Activated CD4-positive, CD25-positive, alpha-beta regulatory T cell treated with anti-CD3 and anti-CD28 coated beads, Interleukin-2, amount 50 U/mL, for 72 hours (primary cell): ENCODE data around the gene IQSEC1.

ENCODE experiments used
- DNase-seq: peaks from one replicate; pipeline ENCODE4 v3.0.0; 2021

The IQSEC1 gene

DNA sequence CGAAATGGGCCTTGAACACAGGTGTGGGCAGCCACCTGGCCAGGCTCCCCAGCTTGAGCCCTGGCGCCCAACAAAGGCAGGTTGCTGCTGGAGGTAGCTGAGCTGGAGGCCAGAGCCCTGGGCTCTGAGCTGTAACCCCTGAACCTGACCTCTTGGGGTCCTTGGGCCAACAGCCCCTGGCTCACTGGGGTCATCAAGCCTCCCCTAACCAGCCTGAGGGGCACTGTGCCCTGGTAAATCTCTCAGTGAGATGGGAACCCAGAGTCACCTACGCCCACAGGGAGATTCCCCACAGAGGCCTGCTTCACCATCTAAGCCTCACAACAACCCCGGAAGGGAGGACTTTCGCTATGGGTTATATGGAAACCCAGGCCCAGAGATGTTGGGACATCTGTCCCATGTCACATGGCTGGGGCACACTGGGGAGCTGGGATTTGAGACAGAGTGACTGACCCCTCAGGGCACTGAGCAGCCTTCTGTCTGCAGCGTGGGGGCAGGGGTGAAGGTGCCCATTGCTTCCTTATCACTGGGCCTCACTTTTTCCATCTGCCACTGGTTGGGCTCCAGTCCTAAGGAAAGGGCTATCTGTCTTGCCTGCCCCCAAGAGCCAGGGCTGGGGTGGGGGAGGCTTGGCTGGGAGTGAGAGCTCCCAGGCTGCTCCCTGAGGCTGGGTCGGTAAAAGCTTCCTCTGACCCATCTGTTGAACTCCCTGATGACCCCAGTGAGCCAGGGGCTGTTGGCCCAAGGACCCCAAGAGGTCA lies 59.1 kb downstream of the IQSEC1 start:
- no peak for DNase-seq

DNA sequence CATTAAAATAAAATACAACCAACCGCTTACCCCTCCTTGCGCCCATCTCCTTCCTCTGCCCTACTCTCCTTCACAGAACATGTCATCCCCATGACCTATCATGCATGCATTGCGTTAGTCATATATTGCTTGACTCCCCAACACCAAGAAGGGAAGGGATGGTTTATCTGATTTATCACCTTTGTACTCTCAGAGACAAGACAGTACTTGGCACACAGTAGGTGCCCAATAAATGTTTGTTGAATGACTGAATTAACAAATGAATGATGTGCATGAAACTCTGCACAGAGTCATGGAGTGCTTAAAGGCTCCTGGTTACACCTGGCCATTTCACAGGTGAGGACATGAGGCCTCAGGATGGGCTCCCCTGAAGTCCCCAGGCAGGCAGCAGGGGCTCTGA lies 59.7 kb downstream of the IQSEC1 start:
- DNase-seq = no peak

DNA sequence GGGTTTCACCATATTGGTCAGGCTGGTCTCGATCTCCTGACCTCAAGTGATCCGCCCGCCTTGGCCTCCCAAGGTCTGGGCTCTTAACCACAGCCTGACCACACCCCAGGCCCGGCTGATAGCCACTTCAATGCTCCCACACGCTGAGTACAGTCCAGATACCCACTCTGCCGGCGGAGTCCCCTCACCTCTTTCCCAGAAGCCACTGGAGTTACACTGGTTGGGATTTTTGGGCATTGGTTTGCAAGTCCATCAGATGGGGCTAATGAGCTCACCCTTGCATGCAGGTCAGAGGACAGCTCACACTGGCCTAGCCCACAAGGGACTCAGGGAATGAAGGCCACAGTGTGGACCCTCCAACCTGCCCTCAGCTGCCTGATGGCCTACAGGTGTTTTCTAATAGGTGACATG lies 60.1 kb downstream of the IQSEC1 start:
- no peak for DNase-seq

DNA sequence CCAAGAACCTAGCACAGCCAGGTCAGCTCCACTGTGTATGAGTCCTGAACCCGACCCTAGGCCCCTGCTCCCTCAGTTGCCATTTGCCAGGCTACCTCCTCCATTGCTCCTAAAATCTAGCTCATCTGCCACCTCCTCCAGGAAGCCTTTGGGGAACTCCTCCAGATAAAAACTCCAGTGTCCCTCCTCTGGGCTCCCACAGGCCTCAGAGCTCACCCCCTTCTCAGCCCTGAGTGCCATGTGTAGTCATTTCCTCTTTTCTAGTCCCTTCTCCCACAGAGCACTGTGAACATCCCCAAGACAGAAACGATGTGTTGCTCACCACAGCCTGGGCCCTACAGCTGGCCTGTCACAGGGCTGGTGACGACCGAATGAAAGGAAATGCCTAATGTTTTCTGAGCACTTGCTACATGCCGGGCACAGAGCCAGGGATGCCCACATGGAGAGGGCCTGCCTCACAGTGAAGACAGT lies 61.0 kb downstream of the IQSEC1 start:
- DNase-seq = peak; percentile 44

DNA sequence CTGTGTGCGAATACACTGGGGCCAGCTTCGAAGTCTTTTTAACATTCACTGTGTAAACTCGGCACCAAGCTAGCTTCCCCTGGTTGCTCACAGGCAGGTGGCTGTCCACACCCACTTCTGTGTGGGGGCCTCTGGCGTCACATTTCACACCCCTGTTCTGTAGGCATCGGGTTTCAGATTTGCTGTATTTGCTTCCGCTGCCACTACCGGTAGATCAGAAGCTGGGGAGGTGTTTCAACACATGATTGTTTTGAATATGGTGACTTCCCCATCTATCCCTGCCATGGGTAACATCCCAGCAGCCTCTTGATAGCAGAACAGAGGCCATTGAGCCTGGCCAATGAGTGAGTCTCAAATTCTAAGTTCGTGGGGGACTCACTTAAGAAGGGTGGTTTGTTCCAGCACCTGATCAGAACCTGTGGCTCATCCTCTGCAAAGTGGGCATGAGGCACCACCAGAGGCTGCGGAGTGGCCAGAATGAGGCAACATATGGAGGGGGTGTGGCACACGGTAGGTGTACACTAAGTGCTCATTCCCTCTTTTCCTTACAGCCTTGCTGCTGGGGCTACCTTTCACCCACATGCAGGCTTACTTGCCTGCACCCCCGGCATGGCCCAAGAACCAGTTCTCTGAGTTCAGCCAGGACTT lies 61.5 kb downstream of the IQSEC1 start:
- peak; percentile 75 for DNase-seq

DNA sequence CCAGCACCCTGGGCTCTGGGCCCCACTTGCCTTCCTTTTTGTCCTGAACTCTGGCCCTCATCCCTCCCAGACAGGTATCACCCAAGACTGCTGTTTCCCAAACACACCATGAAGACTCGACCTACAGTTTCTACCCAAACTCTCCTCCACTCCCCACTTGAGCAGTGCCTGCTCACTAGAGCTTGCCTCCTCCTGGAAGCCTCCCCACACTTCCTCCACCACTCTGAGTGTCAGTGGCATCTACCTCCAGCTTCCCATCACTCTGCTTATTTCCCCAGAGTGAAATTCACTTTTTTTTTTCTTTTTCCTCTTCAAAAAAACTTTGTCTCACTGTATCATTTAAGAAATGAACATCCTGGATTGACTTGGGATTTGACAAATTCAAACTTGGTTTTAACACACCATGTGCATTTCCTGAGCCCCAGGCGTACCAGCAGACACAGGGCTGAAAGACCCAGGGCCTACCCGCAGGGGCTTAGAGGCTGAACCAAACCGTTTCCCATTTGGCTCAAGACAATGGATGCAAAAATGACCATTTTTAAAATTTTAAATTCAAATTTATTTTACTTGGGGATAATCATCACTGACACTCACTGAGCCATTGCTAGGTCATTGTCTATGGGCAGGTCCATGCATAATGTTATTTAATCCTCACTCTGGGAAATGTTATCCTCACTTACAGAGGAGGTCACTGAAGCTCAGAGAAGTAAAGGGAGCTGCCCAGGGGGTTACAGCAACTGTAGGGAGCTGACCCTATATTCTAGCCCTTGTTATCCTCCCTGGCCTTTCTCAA lies 62.3 kb downstream of the IQSEC1 start:
- DNase-seq = no peak

DNA sequence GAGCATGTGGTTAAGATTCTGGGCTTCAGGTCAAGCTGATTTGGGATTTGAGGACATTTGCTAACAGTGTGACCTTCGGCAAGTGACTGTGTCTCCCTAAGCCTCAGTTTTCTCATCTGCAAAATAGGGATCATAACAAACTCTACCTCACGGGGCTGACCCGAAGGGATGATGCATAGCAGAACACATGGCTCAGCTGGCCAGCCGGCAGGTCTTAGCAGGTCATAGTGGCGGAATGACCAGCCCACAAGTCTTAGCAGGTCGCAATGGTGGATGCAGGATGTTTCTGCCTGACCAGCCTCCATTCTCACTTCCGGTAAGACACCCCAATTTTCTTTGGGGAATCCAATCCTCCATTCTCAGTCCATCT lies 63.3 kb downstream of the IQSEC1 start:
- DNase-seq = no peak

DNA sequence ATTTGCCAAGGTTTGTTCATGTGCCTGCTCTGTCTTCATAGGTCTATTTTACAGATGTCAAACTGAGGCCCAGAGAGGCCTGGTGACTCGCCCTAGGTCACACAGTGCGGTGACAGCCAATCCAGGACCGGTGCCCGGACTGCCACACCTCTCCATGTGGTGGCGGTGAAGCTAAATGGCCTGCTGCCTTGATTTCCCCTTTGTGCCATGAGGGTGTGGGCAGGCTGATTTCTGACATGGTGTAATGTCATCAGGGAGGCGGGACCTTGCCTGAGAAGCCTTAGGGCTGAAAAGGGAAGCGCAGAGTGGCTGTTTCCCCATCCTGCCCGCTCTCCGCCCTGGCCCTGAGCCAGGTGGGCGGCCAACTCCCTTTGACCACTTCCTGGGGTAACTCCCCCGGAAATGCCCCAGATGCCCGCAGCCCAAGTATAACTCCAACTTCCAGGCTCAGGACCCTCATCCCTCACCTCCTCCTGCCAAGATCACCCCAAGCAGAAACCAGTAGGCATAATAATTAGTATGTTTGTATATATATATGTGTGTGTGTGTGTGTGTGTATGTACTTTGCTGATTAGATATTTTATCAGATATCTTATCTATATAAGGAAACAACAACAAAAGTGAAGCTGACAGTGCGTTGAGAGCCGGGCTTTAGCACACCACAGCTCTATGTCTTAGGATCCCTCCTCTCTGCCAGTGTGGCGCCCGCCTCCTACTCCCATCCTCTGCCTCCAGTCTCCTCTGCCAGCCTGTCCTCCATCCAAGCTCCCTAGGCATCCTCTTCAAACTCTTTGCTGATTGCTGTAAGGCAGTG lies 63.9 kb downstream of the IQSEC1 start:
- peak; percentile 52 for DNase-seq

DNA sequence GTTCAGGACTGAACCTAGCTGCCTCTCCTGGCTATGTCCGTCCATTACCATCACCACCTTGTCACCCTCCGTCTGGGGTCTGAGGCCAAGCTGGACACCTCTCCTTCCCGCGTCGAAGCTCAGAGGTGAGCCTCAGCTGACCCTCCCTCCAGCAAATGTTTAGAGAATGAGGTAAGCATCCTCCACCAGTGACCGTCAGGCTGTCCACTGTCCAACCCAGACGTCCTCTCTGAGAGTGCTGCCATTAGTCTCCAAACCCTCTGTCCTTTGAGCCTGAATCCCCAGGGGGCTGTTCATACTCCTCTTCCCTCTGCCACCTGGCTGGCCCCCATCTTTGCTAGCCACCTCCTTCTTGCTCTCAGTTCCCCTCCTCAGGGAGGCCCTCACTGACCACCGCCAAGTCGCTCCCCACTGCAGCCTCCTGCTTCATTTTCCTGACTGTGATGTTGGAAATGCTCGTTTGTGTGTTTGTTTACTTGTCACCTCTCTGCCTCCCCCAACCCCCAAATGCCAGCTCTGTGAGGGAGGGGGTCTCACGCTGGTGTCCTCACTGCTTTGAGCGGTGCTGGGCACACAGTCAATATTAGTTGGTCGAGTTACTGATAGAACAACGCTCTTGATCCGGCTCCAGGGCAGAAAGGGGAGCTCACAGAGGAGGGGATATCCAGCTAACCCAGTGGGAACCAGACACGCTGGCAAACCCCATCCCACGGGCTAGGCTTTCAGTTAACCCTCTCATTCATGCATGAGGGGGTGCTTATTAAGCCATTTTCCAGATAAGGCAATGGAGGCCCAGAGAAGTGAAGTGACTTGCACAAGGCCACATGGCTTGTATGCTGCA lies 64.9 kb downstream of the IQSEC1 start:
- DNase-seq = no peak

DNA sequence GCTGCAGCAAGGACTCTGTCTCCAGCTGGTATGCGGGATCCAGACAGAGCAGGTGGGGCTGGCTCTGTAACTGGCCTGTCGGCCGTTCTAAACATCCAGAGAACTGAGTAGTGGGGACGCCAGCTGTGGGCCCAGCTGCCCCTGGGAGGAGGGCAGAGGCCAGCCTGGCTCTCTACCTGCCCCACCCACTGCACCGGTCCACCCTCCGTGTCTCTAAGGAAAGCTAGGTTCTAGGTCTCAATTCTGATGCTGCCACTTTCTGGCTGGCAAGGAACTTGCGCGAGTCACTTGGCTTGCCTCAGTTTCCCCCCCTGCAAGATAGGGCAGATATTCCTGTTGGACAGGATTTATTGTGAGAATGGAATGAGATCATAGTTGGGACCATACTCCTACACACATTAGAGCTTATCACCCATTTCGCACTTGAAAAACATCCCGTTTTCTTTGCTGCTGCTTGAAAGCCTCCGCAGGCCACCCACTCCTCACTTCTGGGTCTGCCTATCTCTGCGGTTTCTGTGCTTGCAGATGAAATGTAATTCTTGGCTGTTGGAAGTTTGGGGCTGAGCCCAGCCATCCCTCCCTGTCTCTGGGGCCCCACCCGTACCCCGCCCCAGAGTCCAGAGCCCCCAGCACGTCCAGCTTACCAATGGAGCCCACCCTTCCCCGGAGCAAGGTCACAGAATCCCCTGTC lies 65.8 kb downstream of the IQSEC1 start:
- DNase-seq = no peak

DNA sequence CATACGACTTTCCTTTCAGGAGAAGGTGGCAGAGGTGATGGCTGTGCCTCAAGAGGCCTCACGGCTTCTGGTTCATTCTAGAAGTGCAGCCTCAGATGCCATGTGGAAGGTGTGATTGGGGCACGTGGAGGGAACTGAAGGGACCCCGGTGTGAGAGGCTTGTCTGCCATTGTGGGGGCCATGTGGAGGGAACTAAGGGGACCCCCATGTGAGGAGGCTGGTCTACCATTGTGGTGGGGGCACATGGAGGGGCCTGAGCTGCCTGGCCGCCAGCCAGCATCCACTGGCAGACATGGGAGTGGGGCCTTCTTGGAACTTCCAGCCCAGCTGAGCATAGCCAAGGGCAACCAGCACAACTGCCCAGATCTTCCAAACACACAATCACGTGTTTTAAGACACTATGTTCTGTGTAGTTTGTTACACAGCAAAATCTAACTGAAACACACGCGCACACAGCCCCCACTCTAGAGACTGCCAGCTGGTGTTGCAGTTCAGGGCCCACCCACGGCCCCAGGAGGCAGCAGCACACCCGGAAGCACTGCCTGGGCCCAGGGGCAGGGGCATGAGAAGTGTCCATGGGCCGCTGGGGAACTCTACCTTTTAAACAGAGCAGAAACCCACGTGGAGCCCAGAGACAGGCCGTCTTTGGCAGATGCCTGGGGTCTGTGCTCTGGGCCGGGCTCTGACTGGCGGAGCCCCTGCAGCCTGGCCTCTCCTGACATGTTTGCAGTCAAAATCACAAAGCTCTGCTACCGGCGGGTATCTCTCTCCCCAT lies 66.8 kb downstream of the IQSEC1 start:
- no peak for DNase-seq

DNA sequence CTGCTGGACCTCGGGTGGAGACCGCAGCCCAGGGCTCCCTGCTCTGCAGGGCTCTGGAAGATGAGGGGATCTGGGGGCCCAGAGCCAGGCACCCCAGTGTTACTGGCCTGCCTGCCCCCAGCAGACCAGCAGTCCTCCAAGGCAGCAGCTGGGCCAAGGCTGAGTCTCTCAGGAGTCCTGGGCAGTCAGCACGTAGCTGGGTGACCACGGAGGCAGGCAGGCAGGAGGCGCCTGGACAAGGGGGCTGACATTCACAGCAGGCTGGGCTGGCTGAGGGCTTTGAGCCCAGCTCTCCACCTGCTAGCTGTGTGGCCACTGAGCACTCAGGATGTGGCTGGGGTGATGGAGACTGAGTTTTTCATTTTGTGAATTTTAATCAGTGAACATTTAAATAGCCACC lies 67.9 kb downstream of the IQSEC1 start:
- DNase-seq = no peak

DNA sequence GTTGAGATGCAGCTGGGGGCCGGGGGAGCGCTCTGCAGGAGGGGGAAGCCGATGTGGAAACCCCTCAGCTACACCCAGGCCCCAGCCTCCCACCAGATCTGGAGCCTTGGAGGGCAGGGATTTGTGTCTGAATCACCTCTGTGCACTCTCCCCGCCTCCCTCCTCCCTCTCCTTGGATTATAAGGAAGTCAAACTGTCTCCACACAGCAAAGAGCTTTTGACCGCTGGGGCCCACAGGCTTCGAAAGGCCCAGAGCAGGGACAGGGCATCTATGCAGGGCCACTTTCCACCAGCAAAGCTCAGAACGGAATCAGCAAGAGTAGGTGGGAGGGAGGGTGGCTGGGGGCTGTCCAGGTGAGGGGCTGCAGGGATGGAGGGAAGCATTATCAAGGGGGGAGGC lies 68.9 kb downstream of the IQSEC1 start:
- DNase-seq = no peak

DNA sequence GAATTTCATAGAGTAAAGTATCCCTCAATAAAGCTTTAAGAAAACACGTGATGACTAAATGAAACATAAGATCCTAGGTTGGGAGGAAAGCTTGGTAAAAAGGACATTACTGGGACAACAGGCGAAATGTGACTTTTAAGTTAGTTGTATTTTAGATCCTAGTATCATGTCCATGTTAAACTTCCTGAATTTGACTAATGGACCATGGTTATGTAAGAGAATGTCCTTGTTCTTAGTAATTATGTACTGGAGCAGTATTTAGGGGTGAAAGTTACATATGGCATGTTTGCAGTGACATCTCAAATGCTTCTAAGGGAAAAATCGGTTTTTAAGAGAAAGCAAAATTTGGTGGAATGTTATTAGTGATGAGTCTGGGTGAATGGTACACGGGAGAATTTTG lies 69.6 kb downstream of the IQSEC1 start:
- no peak for DNase-seq

DNA sequence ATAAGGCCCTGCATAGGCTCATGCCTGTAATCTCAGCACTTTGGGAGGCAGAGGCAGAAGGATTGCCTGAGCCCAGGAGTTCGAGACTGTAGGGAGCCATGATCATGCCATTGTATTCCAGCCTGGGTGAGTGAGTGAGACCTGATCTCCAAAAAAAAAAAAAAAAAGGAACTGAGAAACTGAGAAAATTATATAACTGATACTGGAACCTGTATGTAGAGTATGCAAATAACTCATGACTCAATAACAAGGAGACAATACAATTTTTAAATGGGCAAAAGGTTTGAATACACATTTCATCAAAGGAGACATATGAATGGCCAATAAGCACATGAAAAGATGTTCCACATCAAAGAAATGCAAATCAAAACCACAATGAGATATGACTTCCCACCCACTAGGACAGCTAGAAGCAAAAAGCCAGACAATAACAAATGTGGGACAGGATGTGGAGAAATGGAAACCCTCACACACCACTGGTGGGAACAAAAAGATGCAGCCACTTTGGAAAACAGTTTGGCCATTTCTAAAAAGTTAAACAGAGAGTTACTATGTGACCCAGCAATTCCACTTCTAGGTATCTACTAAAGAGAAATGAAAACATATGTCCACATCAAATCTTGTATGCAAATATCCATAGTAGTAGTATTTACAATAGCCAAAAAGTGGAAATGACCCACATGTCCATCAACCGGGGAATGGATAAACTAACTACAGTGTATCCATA lies 70.7 kb downstream of the IQSEC1 start:
- no peak for DNase-seq

DNA sequence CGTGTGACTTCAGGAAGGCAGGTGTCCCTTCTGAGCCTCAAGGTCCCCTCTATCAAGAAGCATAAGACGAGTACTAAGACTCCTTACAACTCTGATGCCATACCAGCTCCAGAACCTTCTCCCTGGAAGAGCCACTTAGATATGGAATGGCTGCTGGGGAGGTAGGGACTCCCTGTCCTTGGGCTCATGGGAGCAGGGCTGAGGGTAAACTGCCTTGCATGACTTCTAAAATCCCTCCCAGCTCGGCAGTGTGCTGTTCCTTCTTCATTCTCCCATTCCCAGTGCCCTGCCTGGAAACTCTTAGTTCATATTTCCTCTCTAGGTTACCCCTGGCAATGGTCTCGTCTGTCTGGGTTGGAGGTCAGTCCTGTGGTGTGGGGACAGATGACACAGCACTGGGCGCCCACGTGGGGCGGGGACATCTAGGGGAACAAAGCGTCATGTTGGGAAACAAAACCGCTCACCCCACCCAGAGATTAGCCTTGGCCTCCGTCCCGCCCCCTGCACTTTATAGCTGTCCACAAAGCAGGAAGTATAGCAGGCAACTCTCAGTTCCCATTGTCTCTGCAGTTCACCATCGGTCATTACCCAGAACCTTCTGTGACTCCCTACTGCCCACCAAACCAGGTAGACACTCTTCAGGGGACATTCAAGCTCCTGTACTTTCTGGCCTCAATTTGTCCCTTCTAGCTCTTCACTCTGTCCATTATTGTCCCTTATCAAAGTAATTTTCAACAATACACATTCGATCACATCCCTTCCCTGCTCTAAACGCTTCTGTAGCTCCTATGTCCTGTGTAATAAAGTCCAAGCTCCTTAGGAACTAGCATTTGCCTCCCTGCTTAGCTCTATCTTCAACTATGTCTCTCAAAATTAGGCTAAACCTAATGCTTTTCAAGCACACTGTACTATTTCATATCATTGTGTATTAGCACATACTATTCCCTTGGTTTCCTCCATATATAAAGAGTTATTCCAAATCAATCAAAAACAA lies 73.8 kb downstream of the IQSEC1 start:
- DNase-seq = peak; percentile 31

DNA sequence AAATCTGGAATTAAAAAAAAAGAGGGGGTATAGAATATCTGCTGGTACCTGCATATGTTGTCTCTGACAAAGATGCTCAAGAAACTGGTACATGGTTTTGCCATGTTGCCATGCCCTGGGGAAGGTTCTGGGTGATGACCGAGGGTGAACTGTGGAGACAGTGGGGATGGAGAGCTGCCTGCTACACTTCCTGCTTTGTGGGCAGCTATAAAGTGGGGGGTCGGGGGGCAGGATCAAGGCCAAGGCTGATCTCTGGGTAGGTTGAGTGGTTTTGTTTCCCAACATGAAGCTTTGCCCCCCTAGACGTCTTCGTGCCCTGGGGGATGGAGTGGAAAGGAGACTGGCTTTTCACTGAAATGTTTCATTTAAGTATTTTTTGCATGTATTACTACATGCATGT lies 74.6 kb downstream of the IQSEC1 start:
- DNase-seq = no peak

DNA sequence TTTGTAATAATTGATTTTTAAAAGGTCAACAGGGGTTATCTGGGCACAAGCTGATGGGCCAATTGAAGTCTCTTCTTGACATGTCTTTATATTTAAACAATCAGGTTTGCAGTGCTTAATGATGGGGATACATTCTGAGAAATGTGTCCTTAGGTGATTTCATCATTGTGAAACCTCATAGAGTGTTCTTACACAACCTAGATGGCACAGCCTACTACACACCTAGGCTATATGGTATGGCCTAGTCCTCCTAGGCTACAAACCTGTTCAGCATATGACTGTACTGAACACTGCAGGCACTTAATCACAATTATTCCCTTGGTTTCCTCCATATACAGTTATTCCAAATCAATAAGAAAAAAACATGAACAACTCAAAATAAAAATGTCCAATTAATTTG lies 75.8 kb downstream of the IQSEC1 start:
- no peak for DNase-seq

DNA sequence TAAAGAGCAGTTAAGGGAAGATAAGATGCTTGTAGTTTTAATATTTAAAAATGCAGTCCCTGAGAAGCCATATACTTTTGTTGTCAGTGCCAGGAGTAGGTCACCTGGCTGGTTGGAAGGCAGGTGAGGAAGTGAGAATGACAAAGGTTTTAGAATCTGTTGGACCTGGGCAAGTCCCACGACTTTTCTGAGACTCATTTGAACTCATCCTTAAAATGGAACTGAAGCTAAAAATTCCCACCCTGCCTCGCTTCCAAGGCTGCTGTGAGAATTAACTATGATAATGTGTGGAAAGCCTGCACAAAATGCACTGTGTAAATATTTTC lies 77.1 kb downstream of the IQSEC1 start:
- DNase-seq = no peak
